Measurements from ENCODE around the gene ATXN10. TPM values are rescaled to one million over a fixed set of nuclear protein-coding genes. Genes with fewer than 3 reads are reported as not detected.

ATXN10 gene
- total RNA-seq, 3 donors from 2014 or later = 59.9 to 136 (median 66.8) TPM

GRCh38 chr22:45832180-45832579, 160.5 kb downstream of the ATXN10 start:
- no peak for TF ChIP-seq CTCF (IDR thresholded peaks at IDR 0.05)
- H3K36me3 ChIP-seq (ENCODE audit: low read depth) = no peaks in the 10 kb centered on the region
- intact Hi-C loops (cut with DNase I, micrococcal nuclease) = no loop called here

GRCh38 chr22:45832959-45833580, 161.4 kb downstream of the ATXN10 start:
- no peaks in the 10 kb centered on the region for H3K9me3 ChIP-seq
- intact Hi-C loops (cut with DNase I, micrococcal nuclease) = no loop called here
- no peak for DNase-seq
- ATAC-seq = no peak
- no peaks in the 10 kb centered on the region for H3K4me1 ChIP-seq (ENCODE audit: low read depth)
- H3K4me3 ChIP-seq = no peak overlapping the region
- H3K36me3 ChIP-seq (ENCODE audit: low read depth) = no peaks in the 10 kb centered on the region
- no peak for TF ChIP-seq CTCF (IDR thresholded peaks at IDR 0.05)

More at GRCh38 chr22:45832180-45832579, 160.5 kb downstream of the ATXN10 start:
- DNase-seq (no peak), ATAC-seq (no peak)
- Histone ChIP-seq H3K4me1 (ENCODE audit: low read depth) (no peaks in the 10 kb centered on the region), H3K4me3 (no peak overlapping the region), H3K9me3 (no peaks in the 10 kb centered on the region)

GRCh38 chr22:45833613-45834012, 162.0 kb downstream of the ATXN10 start:
- no peak for TF ChIP-seq CTCF (IDR thresholded peaks at IDR 0.05)
- intact Hi-C loops (cut with DNase I, micrococcal nuclease) = no loop called here
- no peaks in the 10 kb centered on the region for H3K9me3 ChIP-seq
- DNase-seq (no peak), ATAC-seq (no peak)
- no peaks in the 10 kb centered on the region for H3K36me3 ChIP-seq (ENCODE audit: low read depth)
- H3K4me3 ChIP-seq = no peak overlapping the region
- no peaks in the 10 kb centered on the region for H3K4me1 ChIP-seq (ENCODE audit: low read depth)

GRCh38 chr22:45834241-45834640, 162.6 kb downstream of the ATXN10 start:
- H3K9me3 ChIP-seq = no peaks in the 10 kb centered on the region
- peak; percentile 66 for ATAC-seq
- H3K36me3 ChIP-seq (ENCODE audit: low read depth) = no peaks in the 10 kb centered on the region
- TF ChIP-seq CTCF (IDR thresholded peaks at IDR 0.05) = no peak
- intact Hi-C loops (cut with DNase I, micrococcal nuclease) = no loop called here
- peak in 1 of 3 donors; percentile 50 for DNase-seq
- H3K4me1 ChIP-seq (ENCODE audit: low read depth) = no peaks in the 10 kb centered on the region
- H3K4me3 ChIP-seq = no peak overlapping the region

GRCh38 chr22:45834795-45835194, 163.2 kb downstream of the ATXN10 start:
- DNase-seq (no peak), ATAC-seq (no peak)
- Histone ChIP-seq H3K4me3 (no peak overlapping the region), H3K36me3 (ENCODE audit: low read depth) (no peaks in the 10 kb centered on the region), H3K4me1 (ENCODE audit: low read depth) (no peaks in the 10 kb centered on the region), H3K9me3 (no peaks in the 10 kb centered on the region)
- intact Hi-C loops (cut with DNase I, micrococcal nuclease) = no loop called here
- no peak for TF ChIP-seq CTCF (IDR thresholded peaks at IDR 0.05)
